GM19025 (cell line): ENCODE measurements around the gene TRIM52.
"Not testable (repeated sequence)": the region's sequence is repeated elsewhere in the genome, so short reads cannot be mapped to it uniquely, and the experiment has no call there.

Experiments
- ATAC-seq: cut with Tn5 transposase; IDR thresholded peaks from one replicate; pipeline ENCODE4 v1.9.1; 2021; ENCODE audit warnings: mild to moderate bottlenecking, low read depth, moderate library complexity; ENCODE audit not compliant: unreplicated experiment

Gene TRIM52

DNA sequence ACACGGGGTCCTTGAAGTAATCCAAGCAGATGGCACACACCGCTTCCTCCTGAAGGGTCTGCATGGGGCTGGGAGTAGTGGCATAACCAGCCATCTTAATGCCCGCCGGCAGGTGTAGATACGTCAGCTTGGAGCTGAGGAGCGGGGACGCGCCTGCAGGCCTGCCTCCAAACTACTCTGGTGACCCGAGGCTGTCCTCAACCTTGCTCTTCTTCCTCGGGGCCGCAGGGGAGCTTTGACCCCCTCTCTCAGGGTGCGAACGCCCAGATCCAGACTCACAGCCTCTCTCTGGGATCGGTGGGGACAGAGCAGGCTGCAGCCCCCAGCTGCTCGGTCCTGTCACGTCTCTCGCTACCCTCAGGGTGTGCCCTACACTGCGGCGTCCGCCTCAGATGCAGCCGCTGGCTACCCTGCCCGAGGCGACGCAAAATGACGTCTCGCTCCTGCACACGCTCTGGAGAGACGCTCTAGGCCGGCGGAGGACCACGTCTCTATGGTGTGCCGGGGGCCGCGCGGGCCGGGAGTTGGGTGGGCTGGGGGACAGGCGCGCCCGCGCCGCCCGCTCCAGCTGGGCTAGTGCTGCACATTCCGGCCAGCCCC is at the start of gene TRIM52:
Gene TRIM52, minus strand, starts transcription at position 424 of the 600 bp plus-strand sequence. Its CDS starts 330 bp downstream, at position 94.
- peak; percentile 76 for ATAC-seq

GRCh38 chr5:181287331-181287730 is 26.4 kb upstream of the TRIM52 start:
- not testable (repeated sequence) for ATAC-seq

GRCh38 chr5:181285962-181286705 is 25.2 kb upstream of the TRIM52 start:
- ATAC-seq = not testable (repeated sequence)

- not testable (repeated sequence) for ATAC-seq
Measured at GRCh38 chr5:181283841-181284755, 23.2 kb upstream of the TRIM52 start.

GRCh38 chr5:181283347-181283746 is 22.4 kb upstream of the TRIM52 start:
- no peak for ATAC-seq

DNA sequence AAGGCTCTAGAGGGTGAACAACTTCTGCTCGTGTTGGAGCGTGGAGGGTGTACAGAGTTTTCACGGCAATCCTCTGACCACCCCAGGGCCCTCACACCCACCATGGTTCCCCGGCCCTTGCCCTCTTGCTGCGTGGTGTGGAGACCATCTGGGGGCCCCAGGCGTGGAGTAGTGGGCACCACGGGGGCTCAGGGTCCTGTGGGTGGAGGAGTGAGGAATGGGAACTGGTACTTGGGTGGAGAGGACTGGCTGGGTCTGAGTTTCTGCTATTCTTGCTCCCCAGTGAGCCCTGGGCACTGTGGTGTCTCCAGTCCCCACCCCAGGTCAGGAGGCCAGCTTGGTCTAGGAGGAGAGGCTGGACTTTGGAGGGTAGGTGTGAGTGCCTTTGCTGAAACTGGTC is 21.9 kb upstream of the TRIM52 start:
- no peak for ATAC-seq

- ATAC-seq = not testable (repeated sequence)
Measured at GRCh38 chr5:181282415-181282814, 21.5 kb upstream of the TRIM52 start.

- no peak for ATAC-seq
Measured at GRCh38 chr5:181281984-181282316, 21.0 kb upstream of the TRIM52 start.

GRCh38 chr5:181281077-181281983 is 20.4 kb upstream of the TRIM52 start:
- no peak for ATAC-seq

- no peak for ATAC-seq
Measured at GRCh38 chr5:181280251-181280762, 19.4 kb upstream of the TRIM52 start.

GRCh38 chr5:181273433-181273744 is 12.4 kb upstream of the TRIM52 start:
- not testable (repeated sequence) for ATAC-seq

DNA sequence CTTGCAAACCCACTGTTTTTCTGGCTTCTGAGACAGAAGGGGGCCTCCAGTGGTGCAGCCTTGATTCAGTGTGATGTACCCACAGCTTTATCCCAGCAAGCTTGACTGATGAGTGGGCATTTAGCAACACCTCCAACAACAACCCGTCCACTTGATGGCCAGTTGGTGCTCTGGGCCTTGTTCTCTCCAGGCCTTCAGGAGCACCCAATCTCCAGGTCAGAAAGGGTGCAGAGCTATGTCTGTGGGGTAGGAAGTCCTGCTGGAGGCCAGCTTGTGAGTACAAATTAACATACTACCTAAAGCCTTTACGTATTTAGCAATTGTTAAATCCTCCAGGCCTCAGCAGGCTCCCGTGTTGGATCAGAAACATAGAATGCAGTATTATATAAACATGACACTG is 10.1 kb upstream of the TRIM52 start:
- no peak for ATAC-seq

GRCh38 chr5:181267907-181268306 is 7.0 kb upstream of the TRIM52 start:
- not testable (repeated sequence) for ATAC-seq

DNA sequence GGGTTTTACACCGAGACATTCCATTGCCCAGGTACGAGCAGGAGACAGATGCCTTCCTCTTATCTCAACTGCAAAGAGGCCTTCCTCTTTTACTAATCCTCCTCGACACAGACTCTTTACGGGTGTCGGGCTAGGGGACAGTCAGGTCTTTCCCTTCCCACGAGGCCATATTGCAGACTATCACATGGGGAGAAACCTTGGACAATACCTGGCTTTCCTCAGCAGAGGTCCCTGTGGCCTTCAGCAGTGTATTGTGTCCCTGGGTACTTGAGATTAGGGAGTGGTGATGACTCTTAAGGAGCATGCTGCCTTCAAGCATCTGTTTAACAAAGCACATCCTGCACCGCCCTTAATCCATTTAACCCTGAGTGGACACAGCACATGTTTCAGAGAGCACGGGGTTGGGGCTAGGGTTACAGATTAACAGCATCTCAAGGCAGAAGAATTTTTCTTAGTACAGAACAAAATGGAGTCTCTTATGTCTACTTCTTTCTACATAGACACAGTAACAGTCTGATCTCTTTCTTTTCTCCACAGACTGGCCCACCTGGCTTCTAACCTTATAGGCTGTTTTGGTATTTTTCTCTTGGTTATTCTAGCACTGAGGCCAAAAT is 6.5 kb upstream of the TRIM52 start:
- not testable (repeated sequence) for ATAC-seq

GRCh38 chr5:181265092-181265671 is 4.2 kb upstream of the TRIM52 start:
- ATAC-seq = no peak

DNA sequence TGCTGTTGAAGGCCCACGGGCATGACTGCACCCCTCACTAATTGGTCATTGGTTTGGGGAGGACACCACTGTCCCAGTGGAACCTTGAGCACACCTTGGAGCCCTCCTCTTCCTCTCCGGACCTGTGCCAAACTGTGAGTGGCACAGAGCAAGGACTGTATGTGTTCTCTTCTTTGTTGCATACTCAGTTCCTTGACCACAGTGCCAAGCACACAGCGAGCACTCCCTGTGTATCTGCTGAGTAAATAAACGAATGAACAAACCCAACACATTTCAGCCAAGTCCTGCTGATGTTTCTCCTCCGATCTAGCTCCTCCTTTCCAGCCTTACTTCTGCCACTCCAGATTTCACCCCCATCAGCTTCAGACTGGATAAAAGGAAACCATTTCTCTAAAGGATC is 2.7 kb upstream of the TRIM52 start:
- ATAC-seq = no peak

- peak; percentile 52 for ATAC-seq
Measured at GRCh38 chr5:181261320-181262049, 542 bp upstream of the TRIM52 start.

GRCh38 chr5:181259974-181260719 is 796 bp downstream of the TRIM52 start:
- no peak for ATAC-seq
